ENCODE measurements around the gene CSTPP1.

Gene CSTPP1

GRCh38 chr11:47208628-47209027 is 272.1 kb downstream of the CSTPP1 start:
- 100% methylated on average over 4 of the region's 5 CpGs for WGBS (ENCODE audit: insufficient coverage)
- Histone ChIP-seq H3K36me3 (ENCODE audit: control insufficient read depth in 4 of 4, insufficient read depth in 4 of 4, low read length in 3 of 4) (no peaks in the 10 kb centered on the region), H3K9me3 (ENCODE audit: control extremely low read depth in 1 of 5, control insufficient read depth in 4 of 5, insufficient read depth in 2 of 5, low read depth in 1 of 5, low read length in 4 of 5) (no peaks in the 10 kb centered on the region), H3K27me3 (replicated peaks in 2 of 5; ENCODE audit: control insufficient read depth in 4 of 5, insufficient read depth in 5 of 5, low read length in 4 of 5) (no peaks in the 10 kb centered on the region), H3K27ac (ENCODE audit: insufficient read depth in 1 of 2, low read depth in 1 of 2, low read length in 2 of 2, poor library complexity in 1 of 2, severe bottlenecking in 2 of 2) (no peak overlapping the region), H3K4me3 (ENCODE audit: control insufficient read depth in 1 of 7, extremely low read depth in 1 of 7, insufficient read depth in 4 of 7, low read depth in 2 of 7, low read length in 6 of 7) (no peak overlapping the region), H3K4me1 (ENCODE audit: control extremely low read depth in 1 of 4, control insufficient read depth in 4 of 4, insufficient read depth in 4 of 4, low read length in 3 of 4) (peaks cover 0 to 1% (median 0%) of the 10 kb centered on the region in 4 experiments)
- POLR2A ChIA-PET: no interaction called here
- CTCF ChIA-PET: interaction anchor here (1.2 to 1.6 kb wide), 3 partner anchors 21 to 25 kb away, joined by 3 to 4 read pairs (median 3); no protein-coding TSS in a partner anchor
- DNase-seq: no peak

All from common myeloid progenitor, CD34-positive (primary cell).